ENCODE data around the gene NEK5. TPM values are rescaled to one million over a fixed set of nuclear protein-coding genes. Genes with fewer than 3 reads are reported as not detected.
"Not testable (repeated sequence)": the region's sequence is repeated elsewhere in the genome, so short reads cannot be mapped to it uniquely, and the experiment has no call there.

NEK5 gene
- total RNA-seq, 1 donor from 2014 or later = not detected

GRCh38 chr13:52112591-52112990 is 16.3 kb downstream of the NEK5 start:
- H3K36me3 ChIP-seq = no peaks in the 10 kb centered on the region
- no peak for TF ChIP-seq CTCF (IDR thresholded peaks at IDR 0.05)
- intact Hi-C loops (cut with DNase I) = no loop called here
- H3K4me3 ChIP-seq = no peak overlapping the region
- DNase-seq (ENCODE audit: low spot score in 2 of 2) = no peak
- H3K27ac ChIP-seq = no peak overlapping the region
- no peaks in the 10 kb centered on the region for H3K4me1 ChIP-seq
- no peaks in the 10 kb centered on the region for H3K27me3 ChIP-seq
- no peaks in the 10 kb centered on the region for H3K9me3 ChIP-seq

GRCh38 chr13:52109116-52109670 is 19.7 kb downstream of the NEK5 start:
- H3K4me3 ChIP-seq = no peak overlapping the region
- intact Hi-C loops (cut with DNase I) = no loop called here
- no peak for TF ChIP-seq CTCF (IDR thresholded peaks at IDR 0.05)
- no peaks in the 10 kb centered on the region for H3K4me1 ChIP-seq
- H3K9me3 ChIP-seq = no peaks in the 10 kb centered on the region
- no peaks in the 10 kb centered on the region for H3K36me3 ChIP-seq
- no peak overlapping the region for H3K27ac ChIP-seq
- DNase-seq (ENCODE audit: low spot score in 2 of 2) = no peak
- H3K27me3 ChIP-seq = no peaks in the 10 kb centered on the region

- H3K4me1 ChIP-seq = no peaks in the 10 kb centered on the region
- H3K27me3 ChIP-seq = no peaks in the 10 kb centered on the region
- TF ChIP-seq CTCF (IDR thresholded peaks at IDR 0.05) = no peak
- H3K27ac ChIP-seq = no peak overlapping the region
- DNase-seq (ENCODE audit: low spot score in 2 of 2) = no peak
- no peak overlapping the region for H3K4me3 ChIP-seq
- H3K36me3 ChIP-seq = no peaks in the 10 kb centered on the region
- intact Hi-C loops (cut with DNase I) = no loop called here
- H3K9me3 ChIP-seq = no peaks in the 10 kb centered on the region
Measured at GRCh38 chr13:52105841-52106240, 23.0 kb downstream of the NEK5 start.

- DNase-seq (ENCODE audit: low spot score in 2 of 2) = no peak
- H3K9me3 ChIP-seq = no peaks in the 10 kb centered on the region
- TF ChIP-seq CTCF (IDR thresholded peaks at IDR 0.05) = no peak
- no peaks in the 10 kb centered on the region for H3K4me1 ChIP-seq
- H3K27me3 ChIP-seq = no peaks in the 10 kb centered on the region
- H3K36me3 ChIP-seq = no peaks in the 10 kb centered on the region
- no peak overlapping the region for H3K27ac ChIP-seq
- H3K4me3 ChIP-seq = no peak overlapping the region
- intact Hi-C loops (cut with DNase I) = no loop called here
Measured at GRCh38 chr13:52104624-52105023, 24.2 kb downstream of the NEK5 start.

- H3K27ac ChIP-seq = no peak overlapping the region
- no peak overlapping the region for H3K4me3 ChIP-seq
- no peak for TF ChIP-seq CTCF (IDR thresholded peaks at IDR 0.05)
- intact Hi-C loops (cut with DNase I) = no loop called here
- DNase-seq (ENCODE audit: low spot score in 2 of 2) = no peak
- no peaks in the 10 kb centered on the region for H3K4me1 ChIP-seq
- H3K27me3 ChIP-seq = no peaks in the 10 kb centered on the region
- no peaks in the 10 kb centered on the region for H3K9me3 ChIP-seq
- H3K36me3 ChIP-seq = no peaks in the 10 kb centered on the region
Measured at GRCh38 chr13:52103386-52103785, 25.5 kb downstream of the NEK5 start.

- H3K4me3 ChIP-seq, H3K27me3 ChIP-seq, H3K36me3 ChIP-seq: not testable (repeated sequence)
Measured at GRCh38 chr13:52102423-52102822, 26.4 kb downstream of the NEK5 start.

More at GRCh38 chr13:52102423-52102822, 26.4 kb downstream of the NEK5 start:
- H3K4me1 ChIP-seq; H3K27ac ChIP-seq; intact Hi-C loops (cut with DNase I); H3K9me3 ChIP-seq; DNase-seq (ENCODE audit: low spot score in 2 of 2): not testable (repeated sequence)

Measured in ascending aorta (tissue), 2 donors.